HG03039 (cell line): ENCODE data around the gene CXCL10.
"Not testable (repeated sequence)": the region's sequence is repeated elsewhere in the genome, so short reads cannot be mapped to it uniquely, and the experiment has no call there.

Experiments used
- ATAC-seq: cut with Tn5 transposase; IDR thresholded peaks from one replicate; pipeline ENCODE4 v1.9.1; 2021; ENCODE audit warnings: mild to moderate bottlenecking, moderate library complexity; ENCODE audit not compliant: unreplicated experiment

CXCL10 gene

GRCh38 chr4:76023389-76023788 is at the start of gene CXCL10:
Gene CXCL10 (minus strand): TSS chr4:76023497. CDS start chr4:76023431, 66 bp downstream.
- ATAC-seq, result no peak

GRCh38 chr4:76072760-76073159 is 49.5 kb upstream of the CXCL10 start:
- no peak for ATAC-seq

- peak; percentile 67 for ATAC-seq
Observed at GRCh38 chr4:76067652-76068286, 44.5 kb upstream of the CXCL10 start.

GRCh38 chr4:76066546-76066945 is 43.2 kb upstream of the CXCL10 start:
- ATAC-seq, result no peak

GRCh38 chr4:76061982-76062381 is 38.7 kb upstream of the CXCL10 start:
- ATAC-seq, result no peak

- no peak for ATAC-seq
Observed at GRCh38 chr4:76061421-76061820, 38.1 kb upstream of the CXCL10 start.

- no peak for ATAC-seq
Observed at GRCh38 chr4:76060506-76060905, 37.2 kb upstream of the CXCL10 start.

GRCh38 chr4:76059750-76060149 is 36.5 kb upstream of the CXCL10 start:
- no peak for ATAC-seq

GRCh38 chr4:76058888-76059426 is 35.7 kb upstream of the CXCL10 start:
- no peak for ATAC-seq

GRCh38 chr4:76058302-76058701 is 35.0 kb upstream of the CXCL10 start:
- no peak for ATAC-seq

- ATAC-seq, result no peak
Observed at GRCh38 chr4:76055421-76055820, 32.1 kb upstream of the CXCL10 start.

GRCh38 chr4:76055016-76055415 is 31.7 kb upstream of the CXCL10 start:
- ATAC-seq, result peak; percentile 93

- ATAC-seq, result no peak
Observed at GRCh38 chr4:76053730-76054129, 30.4 kb upstream of the CXCL10 start.

GRCh38 chr4:76050560-76051050 is 27.3 kb upstream of the CXCL10 start:
- not testable (repeated sequence) for ATAC-seq

- not testable (repeated sequence) for ATAC-seq
Observed at GRCh38 chr4:76049860-76050416, 26.6 kb upstream of the CXCL10 start.

- ATAC-seq, result not testable (repeated sequence)
Observed at GRCh38 chr4:76044686-76045085, 21.4 kb upstream of the CXCL10 start.

- not testable (repeated sequence) for ATAC-seq
Observed at GRCh38 chr4:76043306-76043705, 20.0 kb upstream of the CXCL10 start.

GRCh38 chr4:76042241-76042998 is 19.1 kb upstream of the CXCL10 start:
- ATAC-seq, result not testable (repeated sequence)

- ATAC-seq, result no peak
Observed at GRCh38 chr4:76036855-76037254, 13.6 kb upstream of the CXCL10 start.

- ATAC-seq, result no peak
Observed at GRCh38 chr4:76035799-76036380, 12.6 kb upstream of the CXCL10 start, which contains the start of gene CXCL11. Gene CXCL11 (minus strand): TSS chr4:76036070. CDS start chr4:76035987, 83 bp downstream.

- ATAC-seq, result no peak
Observed at GRCh38 chr4:76035141-76035540, 11.8 kb upstream of the CXCL10 start.
